ENCODE measurements around the gene LRP5.
"Not testable (repeated sequence)": the region's sequence is repeated elsewhere in the genome, so short reads cannot be mapped to it uniquely, and the experiment has no call there.

LRP5 gene

GRCh38 chr11:68445531-68446035 lies 133.2 kb downstream of the LRP5 start:
- ATAC-seq, result no peak
- Mint-ChIP-seq H3K27ac (peak overlapping the region in 1 of 2 donors; percentile 6), H3K4me1 (peaks cover 9% of the 10 kb centered on the region), H3K27me3 (no peaks in the 10 kb centered on the region), H3K4me3 (no peak overlapping the region), H3K9me3 (no peaks in the 10 kb centered on the region)
- no peak for DNase-seq

GRCh38 chr11:68446046-68446725 lies 133.8 kb downstream of the LRP5 start:
- no peak overlapping the region for H3K4me3 Mint-ChIP-seq
- ATAC-seq (no peak), DNase-seq (no peak)
- peak overlapping the region; percentile 57 to 59 for H3K27ac Mint-ChIP-seq
- no peaks in the 10 kb centered on the region for H3K27me3 Mint-ChIP-seq
- no peaks in the 10 kb centered on the region for H3K9me3 Mint-ChIP-seq
- H3K4me1 Mint-ChIP-seq, result peaks cover 9% of the 10 kb centered on the region

GRCh38 chr11:68447015-68447801 lies 134.8 kb downstream of the LRP5 start:
- DNase-seq (peak; percentile 64 to 75), ATAC-seq (peak; percentile 95)
- no peaks in the 10 kb centered on the region for H3K9me3 Mint-ChIP-seq
- no peaks in the 10 kb centered on the region for H3K27me3 Mint-ChIP-seq
- peak overlapping the region; percentile 19 to 57 for H3K27ac Mint-ChIP-seq
- peak overlapping the region in 1 of 2 donors; percentile 27 for H3K4me3 Mint-ChIP-seq
- peaks cover 9% of the 10 kb centered on the region for H3K4me1 Mint-ChIP-seq

GRCh38 chr11:68447914-68448313 lies 135.5 kb downstream of the LRP5 start:
- DNase-seq, H3K4me3 Mint-ChIP-seq, H3K27me3 Mint-ChIP-seq, H3K4me1 Mint-ChIP-seq, H3K27ac Mint-ChIP-seq, H3K9me3 Mint-ChIP-seq, ATAC-seq: not testable (repeated sequence)

GRCh38 chr11:68448604-68449011 lies 136.2 kb downstream of the LRP5 start:
- H3K27me3 Mint-ChIP-seq, result no peaks in the 10 kb centered on the region
- H3K27ac Mint-ChIP-seq, result no peak overlapping the region
- no peak for DNase-seq
- ATAC-seq, result no peak
- H3K4me3 Mint-ChIP-seq, result no peak overlapping the region
- H3K4me1 Mint-ChIP-seq, result peaks cover 9% of the 10 kb centered on the region
- no peaks in the 10 kb centered on the region for H3K9me3 Mint-ChIP-seq

GRCh38 chr11:68449951-68450350 lies 137.6 kb downstream of the LRP5 start:
- DNase-seq (no peak), ATAC-seq (no peak)
- peak overlapping the region; percentile 12 to 28 for H3K27ac Mint-ChIP-seq
- no peaks in the 10 kb centered on the region for H3K27me3 Mint-ChIP-seq
- H3K9me3 Mint-ChIP-seq, result no peaks in the 10 kb centered on the region
- no peak overlapping the region for H3K4me3 Mint-ChIP-seq
- peaks cover 9% of the 10 kb centered on the region for H3K4me1 Mint-ChIP-seq

GRCh38 chr11:68450711-68451110 lies 138.3 kb downstream of the LRP5 start:
- ATAC-seq, result no peak
- no peak overlapping the region for H3K4me3 Mint-ChIP-seq
- H3K27me3 Mint-ChIP-seq, result no peaks in the 10 kb centered on the region
- H3K4me1 Mint-ChIP-seq, result peaks cover 9% of the 10 kb centered on the region
- no peak for DNase-seq
- no peaks in the 10 kb centered on the region for H3K9me3 Mint-ChIP-seq
- H3K27ac Mint-ChIP-seq, result no peak overlapping the region

- no peak overlapping the region for H3K27ac Mint-ChIP-seq
- no peak overlapping the region for H3K4me3 Mint-ChIP-seq
- H3K27me3 Mint-ChIP-seq, result no peaks in the 10 kb centered on the region
- H3K9me3 Mint-ChIP-seq, result no peaks in the 10 kb centered on the region
- H3K4me1 Mint-ChIP-seq, result peaks cover 17% of the 10 kb centered on the region
- DNase-seq, result no peak
- no peak for ATAC-seq
These were observed 142.4 kb downstream of the LRP5 start for GRCh38 chr11:68454767-68455166.

GRCh38 chr11:68455485-68455884 lies 143.1 kb downstream of the LRP5 start:
- H3K27ac Mint-ChIP-seq, result no peak overlapping the region
- no peaks in the 10 kb centered on the region for H3K27me3 Mint-ChIP-seq
- no peak overlapping the region for H3K4me3 Mint-ChIP-seq
- ATAC-seq (no peak), DNase-seq (no peak)
- H3K9me3 Mint-ChIP-seq, result no peaks in the 10 kb centered on the region
- H3K4me1 Mint-ChIP-seq, result peaks cover 21% of the 10 kb centered on the region

GRCh38 chr11:68457216-68457897 lies 145.0 kb downstream of the LRP5 start:
- Mint-ChIP-seq H3K27ac (peak overlapping the region in 1 of 2 donors; percentile 46), H3K4me3 (no peak overlapping the region), H3K4me1 (peaks cover 26% of the 10 kb centered on the region), H3K27me3 (no peaks in the 10 kb centered on the region), H3K9me3 (no peaks in the 10 kb centered on the region)
- ATAC-seq (no peak), DNase-seq (no peak)

GRCh38 chr11:68457898-68458249 lies 145.5 kb downstream of the LRP5 start:
- no peak for DNase-seq
- H3K4me3 Mint-ChIP-seq, result no peak overlapping the region
- ATAC-seq, result no peak
- H3K27me3 Mint-ChIP-seq, result no peaks in the 10 kb centered on the region
- no peak overlapping the region for H3K27ac Mint-ChIP-seq
- H3K9me3 Mint-ChIP-seq, result no peaks in the 10 kb centered on the region
- H3K4me1 Mint-ChIP-seq, result peaks cover 31% of the 10 kb centered on the region

- H3K4me3 Mint-ChIP-seq, ATAC-seq, H3K9me3 Mint-ChIP-seq, H3K27ac Mint-ChIP-seq, DNase-seq, H3K27me3 Mint-ChIP-seq: not testable (repeated sequence)
- peaks cover 35% of the 10 kb centered on the region for H3K4me1 Mint-ChIP-seq
These were observed 145.9 kb downstream of the LRP5 start for GRCh38 chr11:68458340-68458739.

GRCh38 chr11:68459886-68460740 lies 147.7 kb downstream of the LRP5 start:
- peak; percentile 94 to 95 for DNase-seq
- peak overlapping the region; percentile 90 to 94 for H3K4me3 Mint-ChIP-seq
- ATAC-seq, result peak; percentile 93
- no peaks in the 10 kb centered on the region for H3K27me3 Mint-ChIP-seq
- peak overlapping the region; percentile 94 to 100 for H3K27ac Mint-ChIP-seq
- no peaks in the 10 kb centered on the region for H3K9me3 Mint-ChIP-seq
- H3K4me1 Mint-ChIP-seq, result peaks cover 53% of the 10 kb centered on the region

GRCh38 chr11:68460741-68461574 lies 148.6 kb downstream of the LRP5 start, which contains the start of gene PPP6R3:
TSS of gene PPP6R3 (plus strand) at chr11:68460752. CDS start at chr11:68537665, 76,913 bp downstream.
- no peaks in the 10 kb centered on the region for H3K27me3 Mint-ChIP-seq
- H3K4me1 Mint-ChIP-seq, result peaks cover 62% of the 10 kb centered on the region
- DNase-seq, result peak in 1 of 2 donors; percentile 21
- ATAC-seq, result peak; percentile 47
- peak within 1 kb of the TSS; percentile 90 to 94 for H3K4me3 Mint-ChIP-seq
- H3K27ac Mint-ChIP-seq, result peak within 1 kb of the TSS; percentile 94 to 100
- no peaks in the 10 kb centered on the region for H3K9me3 Mint-ChIP-seq
